Chondrocyte (in vitro differentiated cells): ENCODE results near the gene GSTK1. TPM values are rescaled to one million over a fixed set of nuclear protein-coding genes. Genes with fewer than 3 reads are reported as not detected.

Experiments used
- DNase-seq: peaks from one replicate; pipeline ENCODE4 v3.0.0; 2021; ENCODE audit warnings: mixed read lengths, low spot score
- H3K27ac Mint-ChIP-seq: one replicate; pipeline ENCODE4 v1.8.0; 2021; ENCODE audit warnings: mild to moderate bottlenecking, moderate library complexity, mixed read lengths; ENCODE audit not compliant: unreplicated experiment
- H3K27me3 Mint-ChIP-seq: 2 replicates; pipeline ENCODE4 v1.8.0; 2021; ENCODE audit warnings: low read depth, mixed read lengths
- H3K36me3 Mint-ChIP-seq: 2 replicates; pipeline ENCODE4 v1.8.0; 2021; ENCODE audit warnings: low read depth, mixed read lengths
- H3K4me1 Mint-ChIP-seq: 2 replicates; pipeline ENCODE4 v1.8.0; 2021; ENCODE audit warnings: low read depth, mild to moderate bottlenecking, mixed read lengths
- H3K4me3 Mint-ChIP-seq: one replicate; pipeline ENCODE4 v1.8.0; 2021; ENCODE audit warnings: mild to moderate bottlenecking, moderate library complexity, mixed read lengths; ENCODE audit not compliant: unreplicated experiment
- H3K9me3 Mint-ChIP-seq: 2 replicates; pipeline ENCODE4 v1.8.0; 2021; ENCODE audit warnings: low read depth, mixed read lengths
- total RNA-seq: library from RNA; stranded (reverse); gene quantifications from 3 replicates; pipeline ENCODE4 v1.2.1, GENCODE V29; 2021
- TF ChIP-seq, protein P1 (sequence below): fragments of 200-600 bp; sonication (generic); IDR thresholded peaks from 2 replicates; pipeline ENCODE4 v1.5.0; 2021; ENCODE audit warnings: antibody characterized with exemption, mild to moderate bottlenecking, moderate library complexity

The GSTK1 gene
- total RNA-seq, 1 donor from 2014 or later: 70.1 TPM

DNA sequence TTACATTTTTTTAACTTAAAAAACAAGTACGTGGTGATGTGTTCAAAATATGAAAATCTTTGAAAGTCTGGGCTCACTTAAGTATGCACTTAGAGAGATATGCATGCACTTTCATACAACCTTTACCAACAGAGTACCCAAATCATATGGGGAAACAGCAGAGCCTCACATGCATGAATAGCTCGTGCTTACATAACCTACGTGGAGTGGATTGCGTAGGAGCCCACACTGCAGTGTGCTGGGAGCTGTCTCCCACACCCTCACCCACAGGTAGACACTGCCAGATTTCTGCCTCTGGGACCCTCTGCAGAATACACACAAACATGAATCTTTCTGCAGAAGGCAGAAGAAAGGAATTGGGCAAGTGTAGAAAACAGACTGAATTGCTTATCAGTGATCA lies 53.3 kb downstream of the GSTK1 start:
- no peak for DNase-seq
- H3K4me1 Mint-ChIP-seq: peaks cover 14% of the 10 kb centered on the region
- no peak overlapping the region for H3K27ac Mint-ChIP-seq
- TF ChIP-seq, protein P1, sequence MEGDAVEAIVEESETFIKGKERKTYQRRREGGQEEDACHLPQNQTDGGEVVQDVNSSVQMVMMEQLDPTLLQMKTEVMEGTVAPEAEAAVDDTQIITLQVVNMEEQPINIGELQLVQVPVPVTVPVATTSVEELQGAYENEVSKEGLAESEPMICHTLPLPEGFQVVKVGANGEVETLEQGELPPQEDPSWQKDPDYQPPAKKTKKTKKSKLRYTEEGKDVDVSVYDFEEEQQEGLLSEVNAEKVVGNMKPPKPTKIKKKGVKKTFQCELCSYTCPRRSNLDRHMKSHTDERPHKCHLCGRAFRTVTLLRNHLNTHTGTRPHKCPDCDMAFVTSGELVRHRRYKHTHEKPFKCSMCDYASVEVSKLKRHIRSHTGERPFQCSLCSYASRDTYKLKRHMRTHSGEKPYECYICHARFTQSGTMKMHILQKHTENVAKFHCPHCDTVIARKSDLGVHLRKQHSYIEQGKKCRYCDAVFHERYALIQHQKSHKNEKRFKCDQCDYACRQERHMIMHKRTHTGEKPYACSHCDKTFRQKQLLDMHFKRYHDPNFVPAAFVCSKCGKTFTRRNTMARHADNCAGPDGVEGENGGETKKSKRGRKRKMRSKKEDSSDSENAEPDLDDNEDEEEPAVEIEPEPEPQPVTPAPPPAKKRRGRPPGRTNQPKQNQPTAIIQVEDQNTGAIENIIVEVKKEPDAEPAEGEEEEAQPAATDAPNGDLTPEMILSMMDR: no peak
- H3K27me3 Mint-ChIP-seq: no peaks in the 10 kb centered on the region
- no peak overlapping the region for H3K4me3 Mint-ChIP-seq
- H3K36me3 Mint-ChIP-seq: no peaks in the 10 kb centered on the region
- H3K9me3 Mint-ChIP-seq: no peaks in the 10 kb centered on the region

GRCh38 chr7:143318661-143319060 lies 55.4 kb downstream of the GSTK1 start:
- Mint-ChIP-seq H3K27me3 (no peaks in the 10 kb centered on the region), H3K4me1 (peaks cover 21% of the 10 kb centered on the region), H3K27ac (no peak overlapping the region), H3K4me3 (no peak overlapping the region), H3K36me3 (no peaks in the 10 kb centered on the region), H3K9me3 (no peaks in the 10 kb centered on the region)
- no peak for DNase-seq
- TF ChIP-seq, protein P1: peak; percentile 21

Other genes with a start within 250 kb of the GSTK1 start
- gene OR9A2, start 236.3 kb upstream of the GSTK1 start, total RNA-seq: not detected in 3 replicates
- not detected in 3 replicates for gene OR6V1, start 211.1 kb upstream of the GSTK1 start, total RNA-seq
- not detected in 3 replicates for gene PIP, start 131.4 kb upstream of the GSTK1 start, total RNA-seq
- not detected in 3 replicates for gene TAS2R39, start 80.0 kb upstream of the GSTK1 start, total RNA-seq
- not detected in 3 replicates for gene TAS2R40, start 41.4 kb upstream of the GSTK1 start, total RNA-seq
- gene TMEM139, start 21.5 kb downstream of the GSTK1 start, total RNA-seq: not detected in 3 replicates
- 28.7 to 31.5 TPM (median 30.3 TPM) in 3 replicates for gene CASP2, start 24.9 kb downstream of the GSTK1 start, total RNA-seq
- not detected in 3 replicates for gene CLCN1, start 52.7 kb downstream of the GSTK1 start, total RNA-seq
- 3.0 to 4.0 TPM (median 3.1 TPM) in 3 replicates for gene FAM131B, start 99.3 kb downstream of the GSTK1 start, total RNA-seq
- gene ZYX, start 117.9 kb downstream of the GSTK1 start, total RNA-seq: 241 to 386 TPM (median 384 TPM) in 3 replicates
- gene EPHA1, start 145.4 kb downstream of the GSTK1 start, total RNA-seq: not detected in 3 replicates
- gene TAS2R60, start 180.0 kb downstream of the GSTK1 start, total RNA-seq: not detected in 3 replicates
- not detected in 3 replicates for gene TAS2R41, start 214.4 kb downstream of the GSTK1 start, total RNA-seq